Upper lobe of left lung (tissue), 6 donors: ENCODE measurements around the gene SERPINB1. TPM values are rescaled to one million over a fixed set of nuclear protein-coding genes. Genes with fewer than 3 reads are reported as not detected.

Experiments used
- ATAC-seq, 2 donors: fragments of 200-7000 bp; cut with Tn5 transposase; one replicate each; pipeline ENCODE4 v1.9.1; 2022; ENCODE audit warnings: mild to moderate bottlenecking in 2 of 2, moderate library complexity in 2 of 2; ENCODE audit not compliant: low FRiP score in 2 of 2
- DNase-seq, 2 donors: peaks; one replicate each; pipeline ENCODE4 v3.0.0-alpha.2; 2019 to 2020
- H3K27ac ChIP-seq, 4 donors: fragments of 200-600 bp; sonication (generic); one replicate each; pipeline ENCODE4 v1.5.1; 2016 to 2019
- H3K27me3 ChIP-seq, 4 donors: fragments of 200-600 bp; sonication (generic); one replicate each; pipeline ENCODE4 v1.5.1; 2017 to 2019
- H3K36me3 ChIP-seq, 4 donors: fragments of 200-600 bp; sonication (generic); one replicate each; pipeline ENCODE4 v1.5.1; 2016 to 2019
- H3K4me1 ChIP-seq, 4 donors: fragments of 200-600 bp; sonication (generic); one replicate each; pipeline ENCODE4 v1.5.1; 2018 to 2019
- H3K4me3 ChIP-seq, 4 donors: fragments of 200-600 bp; sonication (generic); one replicate each; pipeline ENCODE4 v1.5.1; 2017 to 2019; ENCODE audit warnings: mild to moderate bottlenecking in 2 of 4, moderate library complexity in 1 of 4
- H3K9me3 ChIP-seq, 4 donors: fragments of 200-600 bp; sonication (generic); one replicate each; pipeline ENCODE4 v1.5.1; 2018 to 2019
- EP300 ChIP-seq, 4 donors: sonication (generic); formaldehyde crosslinking; IDR thresholded peaks; one replicate each; pipeline ENCODE4 v1.5.1; 2017; ENCODE audit warnings: antibody characterized with exemption in 4 of 4, control low read depth in 2 of 4
- POLR2A ChIP-seq, 4 donors: fragments of 450-650 bp; IDR thresholded peaks; one replicate each; pipeline ENCODE4 v1.5.1; 2016 to 2017; ENCODE audit warnings: antibody characterized with exemption in 4 of 4, mild to moderate bottlenecking in 2 of 4
- POLR2AphosphoS5 ChIP-seq, 2 donors: sonication (generic); formaldehyde crosslinking; IDR thresholded peaks; one replicate each; pipeline ENCODE4 v1.5.1; 2017; ENCODE audit warnings: antibody characterized with exemption in 2 of 2
- WGBS, 2 donors: methylation state at CpG; one replicate each; pipeline ENCODE4 v1.1.5; 2017 to 2018; 5-methylcytosine and 5-hydroxymethylcytosine counted together
- total RNA-seq, 6 donors: library from RNA; depleted of rRNA in 4 of 6; stranded (reverse); fragments of >200 nt in 4 of 6; gene quantifications; one replicate each; pipeline versions ENCODE4 v1.1.0 to v1.2.1, GENCODE V29; 2016 to 2021
- TF ChIP-seq, protein P1 (sequence below), 6 experiments: fragments of 450-650 bp in 4 of 6; fragments of 200-600 bp in 2 of 6; sonication (generic) in 2 of 6; IDR thresholded peaks; one replicate each; pipeline ENCODE4 v1.5.1; 2016 to 2019; ENCODE audit warnings: antibody characterized with exemption in 6 of 6
- donor health status: DM: no; HTN: no; CAD: no; lungs with moderate emphysema.
- donor health status: DM: no; HTN: yes; CAD: no; lungs with severe emphysema.

Gene SERPINB1
- total RNA-seq, 6 donors from 2014 or later, result 56.6 to 184 (median 102) TPM

GRCh38 chr6:2843138-2843740 is 1.6 kb upstream of the SERPINB1 start:
- no peak for DNase-seq

DNA sequence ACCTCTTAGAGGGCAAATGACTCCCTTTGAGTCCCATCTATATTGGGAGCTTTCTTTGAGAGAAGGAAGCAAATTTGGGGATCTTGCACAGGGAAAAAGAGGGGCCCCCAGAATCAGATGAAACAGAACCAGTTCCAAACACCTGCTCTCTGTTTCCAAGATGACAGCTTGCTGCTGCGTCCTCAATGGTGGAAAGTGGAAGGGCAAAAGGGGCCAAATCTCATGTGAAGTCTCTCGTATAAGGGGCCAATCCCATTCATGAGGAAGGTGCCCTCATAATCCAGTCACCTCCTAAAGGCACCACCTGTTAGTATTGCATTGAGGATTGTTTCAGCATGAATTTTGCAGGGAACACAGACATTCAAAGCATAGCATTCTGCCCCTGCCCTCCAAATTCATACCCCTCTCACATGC is 483 bp upstream of the SERPINB1 start:
- Histone ChIP-seq H3K4me3 (peak overlapping the region in 3 of 4 donors; percentile 49 to 73 (median 58)), H3K4me1 (peaks cover 34 to 68% (median 48%) of the 10 kb centered on the region in 4 donors), H3K27me3 (no peaks in the 10 kb centered on the region), H3K9me3 (no peaks in the 10 kb centered on the region), H3K36me3 (peaks cover 4 to 29% (median 10%) of the 10 kb centered on the region in 4 donors), H3K27ac (peak overlapping the region; percentile 94 to 99 (median 96))
- DNase-seq, result no peak
- TF ChIP-seq POLR2A (IDR thresholded peaks at IDR 0.05), result no peak
- TF ChIP-seq, protein P1, sequence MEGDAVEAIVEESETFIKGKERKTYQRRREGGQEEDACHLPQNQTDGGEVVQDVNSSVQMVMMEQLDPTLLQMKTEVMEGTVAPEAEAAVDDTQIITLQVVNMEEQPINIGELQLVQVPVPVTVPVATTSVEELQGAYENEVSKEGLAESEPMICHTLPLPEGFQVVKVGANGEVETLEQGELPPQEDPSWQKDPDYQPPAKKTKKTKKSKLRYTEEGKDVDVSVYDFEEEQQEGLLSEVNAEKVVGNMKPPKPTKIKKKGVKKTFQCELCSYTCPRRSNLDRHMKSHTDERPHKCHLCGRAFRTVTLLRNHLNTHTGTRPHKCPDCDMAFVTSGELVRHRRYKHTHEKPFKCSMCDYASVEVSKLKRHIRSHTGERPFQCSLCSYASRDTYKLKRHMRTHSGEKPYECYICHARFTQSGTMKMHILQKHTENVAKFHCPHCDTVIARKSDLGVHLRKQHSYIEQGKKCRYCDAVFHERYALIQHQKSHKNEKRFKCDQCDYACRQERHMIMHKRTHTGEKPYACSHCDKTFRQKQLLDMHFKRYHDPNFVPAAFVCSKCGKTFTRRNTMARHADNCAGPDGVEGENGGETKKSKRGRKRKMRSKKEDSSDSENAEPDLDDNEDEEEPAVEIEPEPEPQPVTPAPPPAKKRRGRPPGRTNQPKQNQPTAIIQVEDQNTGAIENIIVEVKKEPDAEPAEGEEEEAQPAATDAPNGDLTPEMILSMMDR (IDR thresholded peaks at IDR 0.05), result no peak
- no peak for TF ChIP-seq EP300 (IDR thresholded peaks at IDR 0.05)
- TF ChIP-seq POLR2AphosphoS5 (IDR thresholded peaks at IDR 0.05), result no peak
- 69 to 77% methylated on average over 2 of the region's 2 CpGs for WGBS, 2 donors
- ATAC-seq, result no peak

More at GRCh38 chr6:2843138-2843740, 1.6 kb upstream of the SERPINB1 start:
- Histone ChIP-seq H3K36me3 (peaks cover 0 to 18% (median under 1%) of the 10 kb centered on the region in 4 donors), H3K27me3 (no peaks in the 10 kb centered on the region), H3K27ac (peak overlapping the region; percentile 94 to 99 (median 96)), H3K9me3 (no peaks in the 10 kb centered on the region), H3K4me1 (peaks cover 28 to 64% (median 44%) of the 10 kb centered on the region in 4 donors), H3K4me3 (no peak overlapping the region)
- TF ChIP-seq EP300 (IDR thresholded peaks at IDR 0.05), result no peak
- TF ChIP-seq, protein P1 (IDR thresholded peaks at IDR 0.05), result no peak
- peak in 1 of 2 donors; percentile 14 for TF ChIP-seq POLR2AphosphoS5 (IDR thresholded peaks at IDR 0.05)
- TF ChIP-seq POLR2A (IDR thresholded peaks at IDR 0.05), result no peak
- no peak for ATAC-seq
- 15 to 60% methylated on average over 1 to 2 of the region's 2 CpGs for WGBS, 2 donors

DNA sequence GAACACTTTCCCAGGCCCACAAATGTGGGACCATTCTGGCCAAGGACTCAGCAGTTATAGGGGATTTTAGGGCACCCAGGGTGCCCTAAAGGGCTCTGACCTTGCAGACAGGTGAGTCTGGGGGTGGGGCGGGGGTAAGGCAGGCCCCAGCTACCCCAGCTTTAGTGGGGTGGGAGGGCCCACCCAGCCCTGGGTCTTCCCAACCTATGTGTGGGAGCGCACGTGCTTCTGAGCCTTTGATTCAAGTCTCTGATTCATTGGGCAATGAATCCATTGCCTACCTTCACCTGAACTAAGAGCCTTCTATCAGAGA is 958 bp downstream of the SERPINB1 start:
- peaks cover 29 to 61% (median 46%) of the 10 kb centered on the region in 4 donors for H3K4me1 ChIP-seq
- no peak for ATAC-seq
- no peaks in the 10 kb centered on the region for H3K27me3 ChIP-seq
- H3K36me3 ChIP-seq, result peaks cover 15 to 43% (median 21%) of the 10 kb centered on the region in 4 donors
- H3K9me3 ChIP-seq, result no peaks in the 10 kb centered on the region
- H3K4me3 ChIP-seq, result peak overlapping the region; percentile 49 to 73 (median 56)
- DNase-seq, result no peak
- TF ChIP-seq, protein P1 (IDR thresholded peaks at IDR 0.05), result no peak
- TF ChIP-seq POLR2AphosphoS5 (IDR thresholded peaks at IDR 0.05) (no peak), POLR2A (IDR thresholded peaks at IDR 0.05) (no peak), EP300 (IDR thresholded peaks at IDR 0.05) (no peak)
- WGBS, 2 donors, result 35% methylated on average over 3 of the region's 3 CpGs; no CpG with 5 or more reads in 1 of the 2 donors
- peak overlapping the region; percentile 94 to 99 (median 96) for H3K27ac ChIP-seq

GRCh38 chr6:2839982-2840748 is 1.5 kb downstream of the SERPINB1 start:
- 31 to 35% methylated on average over 12 of the region's 12 CpGs for WGBS, 2 donors
- Histone ChIP-seq H3K27ac (peak overlapping the region; percentile 94 to 99 (median 96)), H3K4me1 (peaks cover 29 to 63% (median 47%) of the 10 kb centered on the region in 4 donors), H3K36me3 (peaks cover 20 to 49% (median 25%) of the 10 kb centered on the region in 4 donors), H3K4me3 (peak overlapping the region; percentile 49 to 73 (median 56)), H3K9me3 (no peaks in the 10 kb centered on the region), H3K27me3 (no peaks in the 10 kb centered on the region)
- no peak for ATAC-seq
- DNase-seq, result no peak
- TF ChIP-seq EP300 (IDR thresholded peaks at IDR 0.05), result no peak
- no peak for TF ChIP-seq POLR2AphosphoS5 (IDR thresholded peaks at IDR 0.05)
- TF ChIP-seq POLR2A (IDR thresholded peaks at IDR 0.05), result no peak
- TF ChIP-seq, protein P1 (IDR thresholded peaks at IDR 0.05), result no peak
